T-helper 1 cell (primary cell): ENCODE results near the gene MAP4K2.
"Not testable (repeated sequence)": the region's sequence is repeated elsewhere in the genome, so short reads cannot be mapped to it uniquely, and the experiment has no call there.

ENCODE experiments used
- DNase-seq, 5 donors: peaks; one replicate each; pipeline ENCODE4 v3.0.0-alpha.2; 2012 to 2020
- total RNA-seq, 4 donors: gene quantifications; one replicate each; lab custom pipeline; 2026; lab: John Stamatoyannopoulos, UW

The MAP4K2 gene
- total RNA-seq: 111 to 136 (median 126) reads per million in 4 donors

- peak; percentile 78 to 93 (median 84) for DNase-seq
Measured at GRCh38 chr11:64803158-64803845, at the start of gene MAP4K2. Gene MAP4K2 (minus strand): TSS chr11:64803214. CDS start chr11:64803149, 65 bp downstream.

DNA sequence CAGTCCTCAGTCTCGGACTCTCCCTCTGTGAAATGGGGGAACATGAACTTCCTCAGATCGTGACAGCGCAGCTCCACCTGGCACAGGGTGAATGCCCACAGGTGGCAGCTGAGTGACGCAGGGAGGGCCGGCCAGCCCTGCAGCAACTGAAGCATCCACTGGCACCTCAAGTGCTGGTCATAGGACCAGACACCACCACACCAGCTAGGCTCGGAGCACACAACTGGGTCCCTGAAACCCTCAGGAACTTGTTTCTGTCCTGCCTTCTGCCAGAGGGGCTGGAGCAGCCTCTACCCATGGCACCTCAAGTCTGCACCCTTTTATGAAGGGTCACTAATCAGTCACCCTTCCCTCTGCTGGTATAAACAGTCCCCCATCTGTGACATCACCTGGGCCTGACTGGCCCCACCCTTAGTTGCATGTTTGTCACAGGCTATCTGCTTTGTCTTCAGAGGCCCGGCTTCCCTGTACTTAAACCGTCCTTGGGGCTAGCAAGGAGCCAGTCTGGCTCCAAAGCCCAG lies 48.9 kb upstream of the MAP4K2 start:
- no peak for DNase-seq

GRCh38 chr11:64850979-64851567 lies 48.1 kb upstream of the MAP4K2 start:
- DNase-seq: peak; percentile 50 to 63 (median 57)

DNA sequence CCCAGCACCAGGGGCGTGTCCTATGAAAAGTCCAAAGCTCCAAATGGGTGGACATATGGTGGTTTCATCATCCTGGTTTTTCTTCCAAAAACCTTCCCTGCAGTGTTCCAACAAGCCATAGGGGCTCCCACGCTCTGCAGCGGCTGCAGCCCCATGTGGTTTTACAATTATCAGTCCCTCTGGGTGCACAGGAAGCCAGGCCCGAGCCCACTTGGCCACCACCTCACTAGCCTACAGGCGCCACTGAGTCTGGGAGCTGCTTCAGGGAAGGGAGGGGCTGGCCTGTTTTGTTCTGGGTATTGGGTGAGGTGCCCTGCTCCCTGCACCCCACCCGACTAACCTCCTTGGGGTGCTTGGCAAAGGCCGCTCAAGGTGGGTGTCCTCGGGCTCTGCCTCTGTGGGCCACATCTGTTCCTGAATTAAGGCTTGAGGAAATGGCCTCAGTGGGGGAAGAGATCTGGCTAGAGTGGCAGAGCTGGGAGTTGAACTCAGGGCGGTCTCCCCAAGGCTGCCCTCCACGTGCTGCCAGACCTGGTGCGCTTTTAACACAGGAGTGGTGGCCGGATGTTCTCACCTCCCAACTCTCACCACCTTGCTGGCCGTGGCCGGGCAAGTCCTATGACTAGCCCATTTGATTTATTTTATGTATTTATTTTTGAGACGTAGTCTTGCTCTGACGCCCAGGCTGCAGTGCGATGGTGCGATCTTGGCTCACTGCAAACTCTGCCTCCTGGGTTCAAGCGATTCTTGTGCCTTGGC lies 46.8 kb upstream of the MAP4K2 start:
- no peak for DNase-seq

GRCh38 chr11:64848826-64849597 lies 46.0 kb upstream of the MAP4K2 start:
- peak in 1 of 5 donors; percentile 40 for DNase-seq

GRCh38 chr11:64848214-64848825 lies 45.3 kb upstream of the MAP4K2 start:
- no peak for DNase-seq

DNA sequence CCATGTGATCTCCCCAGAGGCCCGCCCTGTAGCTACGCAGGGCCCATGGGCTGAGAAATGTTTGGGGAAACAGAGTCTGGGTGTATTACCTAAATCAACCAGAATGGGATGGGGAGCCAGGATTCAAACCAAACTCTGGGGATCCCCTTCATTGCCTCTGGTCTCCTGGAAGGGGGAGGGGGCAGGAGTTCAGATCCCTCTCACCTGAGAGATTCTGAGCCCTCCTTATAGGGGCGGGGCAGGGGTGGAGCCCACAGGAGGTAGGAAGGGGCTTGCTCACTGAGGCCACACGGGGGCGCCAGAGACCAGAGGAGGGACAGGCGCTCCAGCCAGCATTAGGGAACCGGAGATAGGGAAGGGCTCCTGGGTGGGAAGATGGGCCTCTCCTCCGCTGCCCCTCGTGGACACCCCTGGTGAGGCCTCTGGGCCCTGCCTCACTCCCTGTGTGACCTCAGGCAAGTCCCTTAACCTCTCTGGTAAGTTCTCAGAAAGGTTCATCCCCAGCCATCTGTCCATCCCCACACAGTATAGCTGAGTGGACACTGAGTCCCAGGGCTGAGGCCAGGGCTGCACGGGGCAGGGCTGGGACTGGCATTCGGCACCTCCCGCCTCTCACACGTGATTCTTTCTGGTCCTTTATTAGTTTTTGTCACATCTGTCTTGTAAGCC lies 44.1 kb upstream of the MAP4K2 start:
- DNase-seq: peak; percentile 85 to 94 (median 88)

GRCh38 chr11:64845776-64846129 lies 42.7 kb upstream of the MAP4K2 start:
- DNase-seq: not testable (repeated sequence)

GRCh38 chr11:64845129-64845775 lies 42.2 kb upstream of the MAP4K2 start:
- no peak for DNase-seq

- DNase-seq: peak; percentile 66 to 79 (median 69)
Measured at GRCh38 chr11:64844330-64845128, 41.5 kb upstream of the MAP4K2 start, which contains the start of gene CDC42BPG. Gene CDC42BPG (minus strand): TSS chr11:64844653. CDS start chr11:64844569, 84 bp downstream.

DNA sequence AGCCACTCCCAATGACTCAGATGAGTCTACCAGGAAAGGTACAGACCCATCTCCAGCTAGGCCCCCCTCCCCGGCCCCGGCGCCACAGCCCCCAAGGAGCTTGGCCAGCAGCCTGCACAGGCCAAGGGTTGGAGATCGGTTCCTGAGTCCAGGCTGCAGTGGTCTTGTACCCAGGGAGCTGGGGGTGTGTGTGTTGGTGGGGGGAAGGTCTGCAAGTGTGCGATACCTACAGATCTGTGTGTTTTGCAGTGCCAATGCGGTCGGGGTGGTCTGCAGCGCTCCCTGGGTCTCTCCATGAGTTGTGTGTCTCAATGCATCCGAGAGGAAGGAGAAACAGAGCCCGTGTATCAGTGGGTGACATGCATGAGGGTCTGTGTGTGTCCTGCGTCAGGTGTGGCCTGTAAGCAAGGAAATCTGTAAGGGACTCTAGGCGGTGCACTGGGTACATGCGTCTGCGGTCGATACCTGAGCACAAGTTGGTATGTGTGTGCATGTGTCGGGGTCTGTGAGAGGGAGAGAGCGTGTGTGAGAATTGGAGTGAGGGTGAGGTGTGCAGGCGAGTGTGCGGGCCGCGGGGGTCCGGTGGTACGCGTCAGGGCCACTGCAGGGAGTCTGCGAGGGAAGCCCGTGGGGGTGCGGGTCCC lies 40.8 kb upstream of the MAP4K2 start:
- no peak for DNase-seq

DNA sequence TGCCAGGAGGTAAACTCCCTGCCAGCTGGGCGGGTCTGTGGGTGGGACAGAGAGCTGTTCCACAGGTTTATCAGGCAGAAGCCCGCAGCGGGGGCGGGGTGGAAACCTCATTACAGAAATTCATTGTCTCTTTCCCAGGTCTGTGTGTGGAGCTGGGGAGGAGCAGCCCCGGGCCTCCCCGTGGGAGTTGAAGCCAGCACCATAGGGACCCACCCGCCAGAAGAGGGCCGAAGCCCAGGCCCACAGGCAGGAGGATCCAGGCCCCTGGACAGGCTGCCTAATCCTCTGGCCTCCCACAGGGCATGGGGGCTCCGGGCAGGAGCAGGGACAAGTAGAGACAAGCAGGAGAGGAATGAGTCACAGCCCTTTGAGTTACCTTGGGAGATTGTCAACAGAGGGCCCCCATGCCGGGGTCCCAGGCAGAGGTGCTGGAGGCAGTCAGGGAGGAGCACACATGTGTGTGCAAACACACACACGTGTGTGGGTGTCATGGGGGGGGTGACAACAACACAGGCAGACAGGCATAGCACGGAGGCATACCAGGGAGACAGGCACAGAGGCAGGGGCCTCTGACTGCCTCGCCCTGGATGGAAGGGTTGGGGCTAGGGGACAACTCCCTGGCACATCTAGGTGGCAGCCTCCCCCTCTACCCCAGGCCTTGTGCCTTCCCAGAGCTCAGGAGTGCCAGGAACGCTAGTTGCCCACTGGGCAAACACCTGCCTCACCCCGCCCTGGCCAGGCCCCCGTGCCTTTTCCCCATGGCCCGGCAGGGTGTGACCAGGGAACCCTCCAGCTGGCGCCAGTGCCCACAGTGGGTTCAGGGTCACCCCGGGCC lies 40.1 kb upstream of the MAP4K2 start:
- DNase-seq: no peak

GRCh38 chr11:64842366-64842759 lies 39.3 kb upstream of the MAP4K2 start:
- no peak for DNase-seq

DNA sequence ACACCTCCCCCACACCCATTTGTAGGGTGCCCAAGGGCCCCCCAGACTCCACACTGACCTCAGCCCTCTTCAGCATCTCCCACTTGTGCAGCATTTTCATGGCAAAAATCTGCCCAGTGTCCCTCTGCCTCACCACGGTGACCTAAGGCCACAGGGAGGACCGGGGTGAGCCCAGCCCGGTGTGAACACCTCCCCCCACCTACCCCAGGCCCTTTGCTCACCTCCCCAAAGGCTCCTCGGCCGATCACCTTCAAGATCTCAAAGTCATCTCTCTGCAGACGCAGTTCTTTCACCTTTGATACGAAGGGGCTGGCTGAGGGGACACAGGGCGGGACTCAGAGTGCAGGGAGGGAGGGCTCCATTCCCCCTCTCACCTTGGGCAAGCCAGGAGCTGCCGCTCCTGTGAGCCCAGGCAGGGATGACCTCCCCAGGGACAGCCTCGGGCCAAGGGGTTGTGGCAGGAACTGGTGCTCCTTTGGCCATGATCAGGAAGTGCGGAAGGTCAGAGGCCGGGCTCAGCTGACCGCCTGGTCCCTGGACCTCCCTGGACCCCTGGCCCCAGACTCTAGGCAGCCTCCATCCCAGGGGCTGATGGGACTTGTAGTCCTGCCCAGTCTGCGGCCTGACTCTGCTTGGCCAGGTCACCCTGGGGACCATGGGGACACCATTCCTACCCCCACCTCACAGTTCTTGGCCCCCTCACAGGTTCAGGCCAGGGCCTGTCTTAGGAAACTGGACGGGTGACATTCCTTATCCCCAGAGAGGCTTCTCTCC lies 38.8 kb upstream of the MAP4K2 start:
- no peak for DNase-seq

DNA sequence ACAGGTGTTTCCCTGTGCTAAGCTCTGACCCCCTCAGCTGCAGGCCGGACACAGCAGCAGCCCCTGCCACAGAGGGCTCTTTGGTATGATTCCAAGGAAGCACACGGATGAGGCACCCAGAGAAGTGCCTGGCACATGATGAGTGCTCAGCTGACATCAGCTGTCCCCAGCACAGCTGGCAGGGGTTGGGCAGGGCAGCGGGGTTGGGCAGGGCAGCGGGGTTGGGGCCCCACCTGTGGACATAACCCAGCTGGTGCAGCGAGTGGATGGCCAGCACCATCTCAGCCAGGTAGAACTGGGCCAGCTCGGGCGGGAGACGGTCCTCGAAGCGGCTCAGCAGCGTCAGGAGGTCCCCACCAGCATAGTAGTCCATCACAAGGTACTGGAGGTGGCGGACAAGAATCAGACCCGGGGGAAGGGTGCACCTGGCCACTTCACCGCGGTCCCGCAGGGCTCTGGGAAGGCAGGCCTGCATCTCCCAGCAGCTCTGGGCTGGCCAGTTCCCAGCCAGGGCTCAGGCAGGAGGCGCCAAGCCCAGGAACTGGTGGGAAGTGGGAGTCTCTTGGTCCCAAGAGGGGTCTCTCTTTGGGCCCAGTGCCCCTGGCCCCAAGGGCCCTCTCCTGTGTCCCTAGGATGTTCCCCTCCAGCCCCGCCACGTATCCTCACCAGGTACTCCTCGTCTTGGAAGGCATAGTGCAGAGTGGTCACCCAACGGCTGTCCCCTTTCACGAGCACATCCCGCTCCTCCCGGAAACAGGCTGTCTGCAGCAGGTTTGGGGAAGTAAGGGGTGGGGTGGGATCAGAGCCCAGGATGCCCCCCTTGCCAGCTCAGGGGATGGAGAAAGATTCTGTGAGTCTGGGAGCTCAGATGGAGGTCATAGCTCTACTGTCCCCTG lies 37.1 kb upstream of the MAP4K2 start:
- no peak for DNase-seq

GRCh38 chr11:64839335-64839734 lies 36.3 kb upstream of the MAP4K2 start:
- no peak for DNase-seq
